GM21390 (cell line): ENCODE measurements around the gene APOA5.
"Not testable (repeated sequence)": the region's sequence is repeated elsewhere in the genome, so short reads cannot be mapped to it uniquely, and the experiment has no call there.

Source experiments
- ATAC-seq: cut with Tn5 transposase; IDR thresholded peaks from one replicate; pipeline ENCODE4 v1.9.1; 2021; ENCODE audit not compliant: unreplicated experiment

The APOA5 gene

GRCh38 chr11:116776522-116776984, 15.1 kb downstream of the APOA5 start:
- no peak for ATAC-seq

- no peak for ATAC-seq
Observed at GRCh38 chr11:116775975-116776374, 15.7 kb downstream of the APOA5 start.

GRCh38 chr11:116774661-116775060, 17.0 kb downstream of the APOA5 start:
- ATAC-seq = no peak

GRCh38 chr11:116773203-116774097, 18.2 kb downstream of the APOA5 start:
- ATAC-seq = peak; percentile 15

GRCh38 chr11:116772443-116773202, 19.1 kb downstream of the APOA5 start, which contains the start of gene BUD13:
BUD13 (minus strand) TSS chr11:116772987; CDS start chr11:116772964, 23 bp downstream.
- peak; percentile 81 for ATAC-seq

GRCh38 chr11:116771935-116772334, 19.7 kb downstream of the APOA5 start:
- ATAC-seq = no peak

- ATAC-seq = no peak
Observed at GRCh38 chr11:116762132-116762531, 29.5 kb downstream of the APOA5 start.

GRCh38 chr11:116756044-116756443, 35.6 kb downstream of the APOA5 start:
- ATAC-seq = not testable (repeated sequence)

- ATAC-seq = no peak
Observed at GRCh38 chr11:116750070-116750718, 41.5 kb downstream of the APOA5 start.

- ATAC-seq = no peak
Observed at GRCh38 chr11:116742104-116742503, 49.6 kb downstream of the APOA5 start.

- ATAC-seq = no peak
Observed at GRCh38 chr11:116740741-116741140, 50.9 kb downstream of the APOA5 start.
